ENCODE results near the gene CBARP. TPM values are rescaled to one million over a fixed set of nuclear protein-coding genes. Genes with fewer than 3 reads are reported as not detected.

CBARP gene
- total and polyA plus RNA-seq, 2 of the 13 experiments (the other 11 are each of a cell fraction or from before 2014, with no cell fraction given): 1.2 to 1.4 TPM

DNA sequence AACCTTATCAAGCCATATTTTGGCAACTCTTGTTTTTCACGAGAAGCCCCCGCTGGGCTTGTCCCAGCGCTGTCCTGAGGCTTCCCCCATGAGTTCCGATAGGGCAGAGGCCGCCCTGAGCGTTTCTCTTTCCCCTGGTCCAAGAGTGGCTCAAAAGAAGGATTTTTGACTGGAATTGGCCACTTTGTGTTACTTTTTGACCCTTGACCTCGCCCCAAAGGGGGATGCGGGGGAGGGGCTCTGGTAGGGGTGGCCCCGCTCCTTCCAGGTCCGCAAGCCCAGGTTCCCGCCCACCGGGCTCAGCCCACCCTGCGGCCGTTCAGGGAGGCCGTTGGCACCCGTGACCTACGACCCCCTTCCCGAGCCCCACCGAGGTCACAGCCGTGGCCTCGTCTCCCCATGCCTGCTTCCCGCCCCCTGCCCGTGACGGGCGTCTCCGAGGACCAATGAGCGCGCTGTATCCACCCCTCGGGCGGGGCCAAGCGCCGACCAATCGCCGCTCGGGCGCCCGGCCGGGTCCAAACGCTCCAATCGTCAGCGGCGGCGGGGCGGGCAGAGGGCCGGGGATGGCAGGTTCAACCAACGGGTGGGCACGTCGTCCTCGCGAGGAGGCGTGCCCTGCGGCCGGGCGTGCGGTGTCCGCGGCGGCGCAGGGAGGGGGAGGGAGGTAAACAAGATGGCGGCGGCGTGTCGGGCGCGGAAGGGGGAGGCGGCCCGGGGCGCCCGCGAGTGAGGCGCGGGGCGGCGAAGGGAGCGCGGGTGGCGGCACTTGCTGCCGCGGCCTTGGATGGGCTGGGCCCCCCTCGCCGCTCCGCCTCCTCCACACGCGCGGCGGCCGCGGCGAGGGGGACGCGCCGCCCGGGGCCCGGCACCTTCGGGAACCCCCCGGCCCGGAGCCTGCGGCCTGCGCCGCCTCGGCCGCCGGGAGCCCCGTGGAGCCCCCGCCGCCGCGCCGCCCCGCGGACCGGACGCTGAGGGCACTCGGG lies 32.4 kb downstream of the CBARP start, which contains the start of gene STK11:
Gene STK11, plus strand, starts transcription at position 665 of the 986 bp plus-strand sequence. CDS start 1,136 bp downstream, outside the sequence.
- CTCF ChIA-PET (ENCODE audit: low intra/inter-chr PET ratio, low total read pairs): no interaction called here
- DNase-seq (ENCODE audit: low spot score) (peak; percentile 91), FAIRE-seq (peak; percentile 76), ATAC-seq (peak; percentile 90)
- H3K4me3 ChIP-seq (replicated peaks in 1 of 3; ENCODE audit: insufficient read depth in 1 of 3, low read depth in 2 of 3, low read length in 3 of 3): peak within 1 kb of the TSS; percentile 65 to 92 (median 81)
- H3K27me3 ChIP-seq (ENCODE audit: control insufficient read depth in 1 of 2, insufficient read depth in 2 of 2, low read length in 2 of 2): no peaks in the 10 kb centered on the region; a peak in 1 of 5 replicates
- POLR2A ChIA-PET: interaction anchor here (2.3 kb wide), 1 partner anchor 92 kb away, joined by 11 read pairs; no protein-coding TSS in a partner anchor
- H3K4me1 ChIP-seq (ENCODE audit: insufficient read depth, low read length): peaks cover 62% of the 10 kb centered on the region
- peak within 1 kb of the TSS; percentile 82 for H3K9ac ChIP-seq (ENCODE audit: insufficient read depth, low read depth, low read length)
- H4K20me1 ChIP-seq (ENCODE audit: insufficient read depth, low read length): peaks cover 28% of the 10 kb centered on the region
- no TSS peak for BruUV-seq (replicated peaks)
- H2AFZ ChIP-seq (ENCODE audit: low read length): no peak within 1 kb of the TSS
- H3K36me3 ChIP-seq (replicated peaks in 1 of 2; ENCODE audit: control insufficient read depth in 1 of 2, insufficient read depth in 2 of 2, low read length in 2 of 2): peaks cover 5 to 7% of the 10 kb centered on the region in 2 experiments; a peak in 4 of 5 replicates
- peaks cover 40% of the 10 kb centered on the region for H3K79me2 ChIP-seq (ENCODE audit: insufficient read depth, low read length)
- intact Hi-C loops (cut with micrococcal nuclease; ENCODE audit: unreplicated experiment): no loop called here
- in situ Hi-C loops (cut with HindIII; ENCODE audit: extremely low pct_ligation_motif_present, low pct_unique_long_range_greater_than_20kb): no loop called here
- WGBS (ENCODE audit: low lambda C conversion rate): 17% methylated on average over 13 of the region's 114 CpGs
- no peaks in the 10 kb centered on the region for H3K9me3 ChIP-seq (ENCODE audit: low read length)
- H3K27ac ChIP-seq (ENCODE audit: extremely low read length, insufficient read depth, low read length): peak within 1 kb of the TSS; percentile 87
- H3K4me2 ChIP-seq (ENCODE audit: low read depth, low read length): peak within 1 kb of the TSS; percentile 87
- TF ChIP-seq ZNF564 (CRISPR knock-in tag; IDR thresholded peaks at IDR 0.05) (no peak), MED13 (CRISPR knock-in tag; IDR thresholded peaks at IDR 0.05) (no peak), TAF1 (CRISPR knock-in tag; IDR thresholded peaks at IDR 0.05) (peak; percentile 85), PITX1 (CRISPR knock-in tag; IDR thresholded peaks at IDR 0.05) (no peak), ZFX (CRISPR knock-in tag; IDR thresholded peaks at IDR 0.05; ENCODE audit: low read depth) (peak; percentile 73), JDP2 (CRISPR knock-in tag; IDR thresholded peaks at IDR 0.05; ENCODE audit: borderline replicate concordance) (no peak), ZNF441 (CRISPR knock-in tag; IDR thresholded peaks at IDR 0.05; ENCODE audit: borderline replicate concordance) (no peak), SSRP1 (CRISPR knock-in tag; IDR thresholded peaks at IDR 0.05) (0 out of 2 replicates have a peak, but pooled peaks have one; percentile 37), SIX4 (CRISPR knock-in tag; IDR thresholded peaks at IDR 0.05) (no peak), GATAD2A (CRISPR knock-in tag; IDR thresholded peaks at IDR 0.05) (peak; percentile 56), ZNF460 (CRISPR knock-in tag; IDR thresholded peaks at IDR 0.05; ENCODE audit: borderline replicate concordance) (no peak; the same call in 1 of the 2 replicates), DNMT3B (CRISPR knock-in tag; conservative IDR thresholded peaks at IDR 0.05) (no peak), CEBPB (IDR thresholded peaks at IDR 0.05; ENCODE audit: borderline replicate concordance, low read depth, low read length) (no peak), ZNF317 (CRISPR knock-in tag; IDR thresholded peaks at IDR 0.05) (0 out of 2 replicates have a peak, but pooled peaks have one; percentile 51), NBN (conservative IDR thresholded peaks at IDR 0.05) (no peak)
- TF ChIP-seq, protein P1, sequence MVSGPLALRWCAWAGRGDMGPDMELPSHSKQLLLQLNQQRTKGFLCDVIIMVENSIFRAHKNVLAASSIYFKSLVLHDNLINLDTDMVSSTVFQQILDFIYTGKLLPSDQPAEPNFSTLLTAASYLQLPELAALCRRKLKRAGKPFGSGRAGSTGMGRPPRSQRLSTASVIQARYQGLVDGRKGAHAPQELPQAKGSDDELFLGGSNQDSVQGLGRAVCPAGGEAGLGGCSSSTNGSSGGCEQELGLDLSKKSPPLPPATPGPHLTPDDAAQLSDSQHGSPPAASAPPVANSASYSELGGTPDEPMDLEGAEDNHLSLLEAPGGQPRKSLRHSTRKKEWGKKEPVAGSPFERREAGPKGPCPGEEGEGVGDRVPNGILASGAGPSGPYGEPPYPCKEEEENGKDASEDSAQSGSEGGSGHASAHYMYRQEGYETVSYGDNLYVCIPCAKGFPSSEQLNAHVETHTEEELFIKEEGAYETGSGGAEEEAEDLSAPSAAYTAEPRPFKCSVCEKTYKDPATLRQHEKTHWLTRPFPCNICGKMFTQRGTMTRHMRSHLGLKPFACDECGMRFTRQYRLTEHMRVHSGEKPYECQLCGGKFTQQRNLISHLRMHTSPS (CRISPR knock-in tag; IDR thresholded peaks at IDR 0.05; ENCODE audit: low read depth): no peak
- TF ChIP-seq, protein P2, sequence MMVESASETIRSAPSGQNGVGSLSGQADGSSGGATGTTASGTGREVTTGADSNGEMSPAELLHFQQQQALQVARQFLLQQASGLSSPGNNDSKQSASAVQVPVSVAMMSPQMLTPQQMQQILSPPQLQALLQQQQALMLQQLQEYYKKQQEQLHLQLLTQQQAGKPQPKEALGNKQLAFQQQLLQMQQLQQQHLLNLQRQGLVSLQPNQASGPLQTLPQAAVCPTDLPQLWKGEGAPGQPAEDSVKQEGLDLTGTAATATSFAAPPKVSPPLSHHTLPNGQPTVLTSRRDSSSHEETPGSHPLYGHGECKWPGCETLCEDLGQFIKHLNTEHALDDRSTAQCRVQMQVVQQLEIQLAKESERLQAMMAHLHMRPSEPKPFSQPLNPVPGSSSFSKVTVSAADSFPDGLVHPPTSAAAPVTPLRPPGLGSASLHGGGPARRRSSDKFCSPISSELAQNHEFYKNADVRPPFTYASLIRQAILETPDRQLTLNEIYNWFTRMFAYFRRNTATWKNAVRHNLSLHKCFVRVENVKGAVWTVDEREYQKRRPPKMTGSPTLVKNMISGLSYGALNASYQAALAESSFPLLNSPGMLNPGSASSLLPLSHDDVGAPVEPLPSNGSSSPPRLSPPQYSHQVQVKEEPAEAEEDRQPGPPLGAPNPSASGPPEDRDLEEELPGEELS (CRISPR knock-in tag; IDR thresholded peaks at IDR 0.05): peak; percentile 49
- TF ChIP-seq, protein P3, sequence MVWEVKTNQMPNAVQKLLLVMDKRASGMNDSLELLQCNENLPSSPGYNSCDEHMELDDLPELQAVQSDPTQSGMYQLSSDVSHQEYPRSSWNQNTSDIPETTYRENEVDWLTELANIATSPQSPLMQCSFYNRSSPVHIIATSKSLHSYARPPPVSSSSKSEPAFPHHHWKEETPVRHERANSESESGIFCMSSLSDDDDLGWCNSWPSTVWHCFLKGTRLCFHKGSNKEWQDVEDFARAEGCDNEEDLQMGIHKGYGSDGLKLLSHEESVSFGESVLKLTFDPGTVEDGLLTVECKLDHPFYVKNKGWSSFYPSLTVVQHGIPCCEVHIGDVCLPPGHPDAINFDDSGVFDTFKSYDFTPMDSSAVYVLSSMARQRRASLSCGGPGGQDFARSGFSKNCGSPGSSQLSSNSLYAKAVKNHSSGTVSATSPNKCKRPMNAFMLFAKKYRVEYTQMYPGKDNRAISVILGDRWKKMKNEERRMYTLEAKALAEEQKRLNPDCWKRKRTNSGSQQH (CRISPR knock-in tag; IDR thresholded peaks at IDR 0.05; ENCODE audit: low read depth): no peak
- TF ChIP-seq, protein P4, sequence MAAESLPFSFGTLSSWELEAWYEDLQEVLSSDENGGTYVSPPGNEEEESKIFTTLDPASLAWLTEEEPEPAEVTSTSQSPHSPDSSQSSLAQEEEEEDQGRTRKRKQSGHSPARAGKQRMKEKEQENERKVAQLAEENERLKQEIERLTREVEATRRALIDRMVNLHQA (CRISPR knock-in tag; IDR thresholded peaks at IDR 0.05): no peak
